ENCODE results near the gene EEF1E1. TPM values are rescaled to one million over a fixed set of nuclear protein-coding genes. Genes with fewer than 3 reads are reported as not detected.

Gene EEF1E1
- total and polyA plus RNA-seq, 4 donors: 12.9 to 30.6 (median 18.3) TPM

- no peak for DNase-seq (ENCODE audit: low spot score)
- Histone ChIP-seq H3K4me3 (ENCODE audit: low read depth in 1 of 3, low read length in 3 of 3) (no peak overlapping the region), H3K27me3 (ENCODE audit: control insufficient read depth in 4 of 4, insufficient read depth in 4 of 4, low read length in 3 of 4) (no peaks in the 10 kb centered on the region), H3K27ac (ENCODE audit: low read depth in 1 of 2, low read length in 2 of 2) (no peak overlapping the region), H3K4me1 (ENCODE audit: control insufficient read depth in 4 of 4, insufficient read depth in 4 of 4, low read length in 3 of 4) (peaks cover 0 to 14% (median 8%) of the 10 kb centered on the region in 4 donors), H3K36me3 (ENCODE audit: control insufficient read depth in 4 of 4, insufficient read depth in 3 of 4, low read depth in 1 of 4, low read length in 3 of 4) (peaks cover 3 to 17% (median 11%) of the 10 kb centered on the region in 4 donors), H3K9me3 (ENCODE audit: control insufficient read depth in 4 of 4, low read length in 3 of 4) (no peaks in the 10 kb centered on the region), H3K9ac (ENCODE audit: low read depth in 1 of 2, low read length in 2 of 2) (no peak overlapping the region)
- no peak for TF ChIP-seq NR2F2 (IDR thresholded peaks at IDR 0.05)
- WGBS: 90% methylated on average over 3 of the region's 3 CpGs
Measured at GRCh38 chr6:8057793-8058192, 44.6 kb downstream of the EEF1E1 start.

- no peak overlapping the region for H3K27ac ChIP-seq (ENCODE audit: low read depth in 1 of 2, low read length in 2 of 2)
- no peak for TF ChIP-seq MAX (IDR thresholded peaks at IDR 0.05)
- no peak for TF ChIP-seq HNF4G (IDR thresholded peaks at IDR 0.05)
- TF ChIP-seq CTCF (IDR thresholded peaks at IDR 0.05; ENCODE audit: low read depth, low read length, missing input control): no peak
- no peak for TF ChIP-seq ATF3 (IDR thresholded peaks at IDR 0.05)
- no peak for TF ChIP-seq RAD21 (IDR thresholded peaks at IDR 0.05)
- TF ChIP-seq HNF4A (conservative IDR thresholded peaks at IDR 0.05): no peak
- peaks cover 3 to 17% (median 11%) of the 10 kb centered on the region in 4 donors for H3K36me3 ChIP-seq (ENCODE audit: control insufficient read depth in 4 of 4, insufficient read depth in 3 of 4, low read depth in 1 of 4, low read length in 3 of 4)
- H3K4me3 ChIP-seq (ENCODE audit: low read depth in 1 of 3, low read length in 3 of 3): no peak overlapping the region
- peaks cover 0 to 9% (median 6%) of the 10 kb centered on the region in 4 donors for H3K4me1 ChIP-seq (ENCODE audit: control insufficient read depth in 4 of 4, insufficient read depth in 4 of 4, low read length in 3 of 4)
- no peaks in the 10 kb centered on the region for H3K9me3 ChIP-seq (ENCODE audit: control insufficient read depth in 4 of 4, low read length in 3 of 4)
- no peak overlapping the region for H3K9ac ChIP-seq (ENCODE audit: low read depth in 1 of 2, low read length in 2 of 2)
- 95% methylated on average over 4 of the region's 4 CpGs for WGBS
- no peak for DNase-seq (ENCODE audit: low spot score)
- no peaks in the 10 kb centered on the region for H3K27me3 ChIP-seq (ENCODE audit: control insufficient read depth in 4 of 4, insufficient read depth in 4 of 4, low read length in 3 of 4)
Measured at GRCh38 chr6:8057263-8057662, 45.1 kb downstream of the EEF1E1 start.

DNA sequence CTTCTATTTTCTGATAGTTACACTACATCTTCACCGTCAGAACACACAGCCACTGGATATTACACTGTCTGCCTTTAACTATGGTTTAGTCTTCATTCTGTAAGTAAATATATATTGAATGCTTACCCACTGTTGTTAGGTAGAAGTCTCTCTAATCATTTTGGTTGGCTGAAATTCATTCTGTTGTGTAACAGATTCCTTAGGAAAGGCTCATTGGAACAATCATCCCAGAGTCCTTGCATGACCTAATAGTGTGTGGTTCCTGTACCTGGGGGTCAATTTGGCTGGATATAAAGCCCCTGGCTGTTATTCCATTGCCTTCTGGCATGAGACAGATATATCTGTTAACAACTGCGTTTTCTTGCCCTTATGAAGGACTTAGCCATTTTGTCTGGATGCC lies 48.1 kb downstream of the EEF1E1 start:
- no peak for DNase-seq (ENCODE audit: low spot score)
- TF ChIP-seq REST (IDR thresholded peaks at IDR 0.05) (no peak), HNF4G (IDR thresholded peaks at IDR 0.05) (no peak), YY1 (IDR thresholded peaks at IDR 0.05) (no peak), FOXA1 (IDR thresholded peaks at IDR 0.05) (no peak), RXRA (IDR thresholded peaks at IDR 0.05) (no peak), CTCF (IDR thresholded peaks at IDR 0.05; ENCODE audit: low read depth, low read length, missing input control) (no peak), RAD21 (IDR thresholded peaks at IDR 0.05) (no peak), ATF3 (IDR thresholded peaks at IDR 0.05) (no peak), SP1 (IDR thresholded peaks at IDR 0.05) (no peak), GABPA (IDR thresholded peaks at IDR 0.05 in 1 of 2, conservative IDR thresholded peaks at IDR 0.05 in 1 of 2) (no peak), NR2F2 (IDR thresholded peaks at IDR 0.05) (no peak), MAX (IDR thresholded peaks at IDR 0.05) (no peak), JUND (IDR thresholded peaks at IDR 0.05) (no peak), HNF4A (conservative IDR thresholded peaks at IDR 0.05) (no peak), EGR1 (IDR thresholded peaks at IDR 0.05; ENCODE audit: low read depth in 2 of 2) (no peak)
- TF ChIP-seq, protein P1, sequence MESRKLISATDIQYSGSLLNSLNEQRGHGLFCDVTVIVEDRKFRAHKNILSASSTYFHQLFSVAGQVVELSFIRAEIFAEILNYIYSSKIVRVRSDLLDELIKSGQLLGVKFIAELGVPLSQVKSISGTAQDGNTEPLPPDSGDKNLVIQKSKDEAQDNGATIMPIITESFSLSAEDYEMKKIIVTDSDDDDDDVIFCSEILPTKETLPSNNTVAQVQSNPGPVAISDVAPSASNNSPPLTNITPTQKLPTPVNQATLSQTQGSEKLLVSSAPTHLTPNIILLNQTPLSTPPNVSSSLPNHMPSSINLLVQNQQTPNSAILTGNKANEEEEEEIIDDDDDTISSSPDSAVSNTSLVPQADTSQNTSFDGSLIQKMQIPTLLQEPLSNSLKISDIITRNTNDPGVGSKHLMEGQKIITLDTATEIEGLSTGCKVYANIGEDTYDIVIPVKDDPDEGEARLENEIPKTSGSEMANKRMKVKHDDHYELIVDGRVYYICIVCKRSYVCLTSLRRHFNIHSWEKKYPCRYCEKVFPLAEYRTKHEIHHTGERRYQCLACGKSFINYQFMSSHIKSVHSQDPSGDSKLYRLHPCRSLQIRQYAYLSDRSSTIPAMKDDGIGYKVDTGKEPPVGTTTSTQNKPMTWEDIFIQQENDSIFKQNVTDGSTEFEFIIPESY (IDR thresholded peaks at IDR 0.05): no peak
- Histone ChIP-seq H3K4me3 (ENCODE audit: low read depth in 1 of 3, low read length in 3 of 3) (no peak overlapping the region), H3K4me1 (ENCODE audit: control insufficient read depth in 4 of 4, insufficient read depth in 4 of 4, low read length in 3 of 4) (no peaks in the 10 kb centered on the region), H3K9ac (ENCODE audit: low read depth in 1 of 2, low read length in 2 of 2) (no peak overlapping the region), H3K36me3 (ENCODE audit: control insufficient read depth in 4 of 4, insufficient read depth in 3 of 4, low read depth in 1 of 4, low read length in 3 of 4) (peaks cover 0 to 9% (median 6%) of the 10 kb centered on the region in 4 donors), H3K27ac (ENCODE audit: low read depth in 1 of 2, low read length in 2 of 2) (no peak overlapping the region), H3K27me3 (ENCODE audit: control insufficient read depth in 4 of 4, insufficient read depth in 4 of 4, low read length in 3 of 4) (no peaks in the 10 kb centered on the region), H3K9me3 (ENCODE audit: control insufficient read depth in 4 of 4, low read length in 3 of 4) (no peaks in the 10 kb centered on the region)
- 92% methylated on average over 2 of the region's 2 CpGs for WGBS

Measured in liver (tissue), 9 donors.